ENCODE measurements around the gene BRAF. TPM values are rescaled to one million over a fixed set of nuclear protein-coding genes. Genes with fewer than 3 reads are reported as not detected.
"Not testable (repeated sequence)": the region's sequence is repeated elsewhere in the genome, so short reads cannot be mapped to it uniquely, and the experiment has no call there.

Gene BRAF
- total RNA-seq, 1 donor from 2014 or later, result 42.6 TPM

GRCh38 chr7:140876519-140877248 lies 48.0 kb downstream of the BRAF start:
- no peak for DNase-seq

DNA sequence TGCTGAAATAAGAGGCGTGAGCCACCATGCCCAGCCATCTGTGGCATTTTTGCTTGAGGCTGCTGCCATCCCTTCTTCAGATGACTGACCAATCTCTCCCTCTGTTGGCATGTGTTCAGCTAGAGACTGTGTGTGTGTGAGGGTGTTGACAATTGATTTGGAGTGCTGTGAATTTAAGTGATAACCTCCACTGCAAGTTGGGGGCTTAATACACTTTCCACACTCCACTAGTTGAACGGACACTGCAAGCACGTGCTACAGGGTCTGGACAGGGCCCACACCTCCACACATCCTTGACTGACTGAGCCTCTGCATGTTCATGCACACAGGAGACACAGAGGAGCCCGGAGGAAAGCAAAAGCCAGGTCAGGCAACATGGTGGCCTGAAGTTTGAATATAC lies 51.3 kb downstream of the BRAF start:
- no peak for DNase-seq

DNA sequence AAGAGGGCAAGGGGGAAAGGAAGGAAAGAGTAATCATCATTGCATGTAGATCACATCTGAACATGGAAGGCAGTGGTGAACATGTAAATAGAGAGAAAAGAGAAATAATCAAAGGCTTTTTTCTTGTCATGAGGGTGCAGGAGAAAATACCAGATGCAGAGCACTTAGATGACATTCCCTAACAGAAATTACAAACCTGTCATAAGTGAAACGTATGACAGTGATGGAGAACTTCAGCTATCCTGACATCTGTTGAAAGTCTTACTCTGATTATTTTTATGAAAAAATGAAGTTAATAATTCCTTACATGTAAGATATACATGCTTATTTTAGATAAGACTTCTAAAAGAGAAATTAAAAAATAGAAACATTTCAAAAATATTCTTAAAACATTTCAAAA lies 54.7 kb downstream of the BRAF start:
- no peak for DNase-seq

DNA sequence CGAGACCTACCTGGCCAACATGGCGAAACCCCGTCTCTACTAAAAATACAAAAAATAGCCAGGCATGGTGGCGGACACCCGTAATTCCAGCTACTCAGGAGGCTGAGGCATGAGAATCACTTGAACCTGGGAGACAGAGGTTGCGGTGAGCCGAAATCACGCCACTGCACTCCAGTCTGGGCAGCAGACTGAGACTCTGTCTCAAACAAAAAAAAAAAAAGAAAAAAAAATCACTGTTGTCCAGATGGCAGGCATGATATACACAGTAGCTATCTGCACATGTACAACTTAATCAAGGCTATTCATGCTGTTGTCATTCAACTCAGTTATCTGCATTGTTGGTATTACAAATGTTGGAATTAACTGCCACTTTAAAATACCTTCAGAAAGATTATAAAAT lies 55.3 kb downstream of the BRAF start:
- no peak for DNase-seq

- no peak for DNase-seq
Observed at GRCh38 chr7:140867467-140868462, 57.0 kb downstream of the BRAF start.

- no peak for DNase-seq
Observed at GRCh38 chr7:140866926-140867325, 57.8 kb downstream of the BRAF start.

DNA sequence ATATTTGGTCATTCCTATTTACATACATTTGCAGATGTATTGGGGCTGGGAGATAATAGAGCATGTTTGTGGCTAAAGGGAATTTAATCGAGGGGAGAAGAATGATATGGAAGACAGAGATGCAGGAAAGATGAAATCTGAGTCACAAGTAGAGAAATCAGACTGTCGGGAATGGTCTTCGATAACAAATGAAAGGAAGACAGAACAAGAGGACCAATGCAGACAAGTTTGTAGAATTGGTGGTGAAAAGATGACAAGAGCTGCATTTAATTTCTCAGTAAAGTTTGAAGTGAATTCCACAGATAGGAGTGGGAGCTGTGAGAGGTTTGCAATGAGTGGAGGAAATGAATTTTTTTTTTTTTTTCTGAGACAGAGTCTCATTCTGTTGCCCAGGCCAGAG lies 60.0 kb downstream of the BRAF start:
- no peak for DNase-seq

- no peak for DNase-seq
Observed at GRCh38 chr7:140863867-140864266, 60.9 kb downstream of the BRAF start.

- DNase-seq, result no peak
Observed at GRCh38 chr7:140863184-140863583, 61.5 kb downstream of the BRAF start.

GRCh38 chr7:140857048-140857447 lies 67.7 kb downstream of the BRAF start:
- no peak for DNase-seq

GRCh38 chr7:140841166-140841715 lies 83.5 kb downstream of the BRAF start:
- no peak for DNase-seq

DNA sequence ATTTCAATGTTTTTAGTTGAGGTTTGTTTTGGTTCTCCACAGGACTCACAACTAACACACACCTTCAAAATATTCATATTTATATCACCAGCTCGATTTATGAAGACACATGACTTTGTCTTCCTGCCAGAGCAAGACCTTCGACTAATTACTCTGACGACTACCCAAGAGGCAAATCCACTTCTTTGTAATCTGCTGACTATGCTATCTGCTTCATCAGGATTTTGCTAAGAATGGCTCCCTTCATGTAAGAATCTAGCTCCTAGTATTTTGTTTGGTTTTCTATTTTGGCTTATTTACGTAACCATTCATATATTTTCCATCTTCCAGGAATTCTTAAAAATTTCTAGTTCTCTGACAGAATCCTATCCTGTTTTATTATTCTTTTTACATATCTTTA lies 93.0 kb downstream of the BRAF start:
- no peak for DNase-seq

- no peak for DNase-seq
Observed at GRCh38 chr7:140829720-140830119, 95.0 kb downstream of the BRAF start.

- DNase-seq, result no peak
Observed at GRCh38 chr7:140828741-140829140, 96.0 kb downstream of the BRAF start.

GRCh38 chr7:140817383-140817782 lies 107.3 kb downstream of the BRAF start:
- not testable (repeated sequence) for DNase-seq

GRCh38 chr7:140810830-140811556 lies 113.7 kb downstream of the BRAF start:
- DNase-seq, result peak; percentile 85

DNA sequence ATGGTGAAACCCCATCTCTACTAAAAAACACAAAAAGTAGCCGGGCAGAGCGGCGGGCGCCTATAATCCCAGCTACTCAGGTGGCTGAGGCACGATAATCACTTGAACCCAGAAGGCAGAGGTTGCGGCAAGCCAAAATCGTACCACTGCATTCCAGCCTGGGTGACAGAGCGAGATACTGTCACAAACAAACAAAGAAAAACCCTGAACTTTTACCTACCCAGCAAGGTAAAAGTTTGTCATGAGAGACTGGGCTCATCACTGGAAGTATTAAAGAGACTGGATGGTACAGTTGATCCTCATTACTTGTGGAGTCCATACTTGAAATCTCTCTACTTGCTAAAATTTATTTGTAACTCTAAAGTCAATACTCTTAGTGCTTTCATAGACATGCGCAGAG lies 114.3 kb downstream of the BRAF start:
- DNase-seq, result no peak

- DNase-seq, result no peak
Observed at GRCh38 chr7:140778975-140779374, 145.8 kb downstream of the BRAF start.

DNA sequence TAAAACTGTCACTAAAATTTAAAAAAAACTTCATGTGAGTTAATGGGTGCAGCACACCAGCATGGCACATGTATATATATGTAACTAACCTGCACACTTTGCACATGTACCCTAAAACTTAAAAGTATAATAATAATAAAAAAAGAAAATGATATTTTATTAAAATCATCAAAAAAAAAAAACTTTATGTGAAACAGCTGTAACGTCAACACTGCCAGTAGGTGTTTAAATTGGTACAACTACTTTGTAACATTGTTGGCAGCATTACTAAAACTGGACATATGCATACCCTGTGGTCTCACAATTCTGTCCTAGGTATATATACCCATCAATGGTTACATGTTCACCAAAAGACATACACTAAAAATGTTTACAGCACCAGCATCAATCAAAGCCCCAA lies 146.2 kb downstream of the BRAF start:
- no peak for DNase-seq

DNA sequence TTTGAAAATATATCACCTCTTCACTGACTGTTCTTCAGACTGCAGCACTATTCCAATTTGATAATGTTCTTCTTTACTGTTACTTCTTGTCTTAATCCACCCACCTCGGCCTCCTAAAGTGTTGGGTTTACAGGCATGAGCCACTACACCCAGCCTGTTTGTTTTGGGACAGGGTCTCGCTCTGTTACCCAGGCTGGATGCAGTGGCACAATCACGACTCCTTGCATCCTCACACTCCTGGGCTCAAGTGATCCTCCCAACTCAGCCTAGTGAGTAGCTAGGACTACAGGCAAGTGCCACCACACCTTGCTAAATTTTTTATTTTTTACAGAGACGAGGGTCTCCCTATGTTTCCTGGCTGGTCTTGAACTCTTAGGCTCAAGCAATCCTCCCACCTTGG lies 150.4 kb downstream of the BRAF start:
- DNase-seq, result no peak

- peak; percentile 5 for DNase-seq
Observed at GRCh38 chr7:140773104-140773503, 151.6 kb downstream of the BRAF start.

- DNase-seq, result no peak
Observed at GRCh38 chr7:140771826-140772225, 152.9 kb downstream of the BRAF start.

Measured in tongue (tissue), 2 donors.